ENCODE results near the gene CCDC57.

- TF ChIP-seq POLR2AphosphoS5 (IDR thresholded peaks at IDR 0.05; ENCODE audit: low read depth, low read length) (no peak), REST (IDR thresholded peaks at IDR 0.05; ENCODE audit: insufficient read depth in 1 of 2, low read depth in 2 of 2, low read length in 2 of 2) (no peak), FOXP2 (optimal IDR thresholded peaks at IDR 0.05; ENCODE audit: borderline replicate concordance, extremely low read depth, extremely low read length, insufficient read depth) (no peak), TAF1 (IDR thresholded peaks at IDR 0.05; ENCODE audit: borderline replicate concordance, insufficient read depth, low read length) (no peak)
These were observed 115.9 kb downstream of the CCDC57 start for GRCh38 chr17:82096709-82097183.

Data from PFSK-1 (cell line).